H9 (cell line): ENCODE results near the gene ADGRL3. TPM values are rescaled to one million over a fixed set of nuclear protein-coding genes. Genes with fewer than 3 reads are reported as not detected.

Experiments
- DNase-seq: peaks from one replicate; pipeline ENCODE4 v3.0.0-alpha.2; 2017
- H2AFZ ChIP-seq: one replicate; pipeline ENCODE4 v1.6.1; 2013; ENCODE audit warnings: mild to moderate bottlenecking, low read length, control low read depth, moderate library complexity
- H2AK5ac ChIP-seq: 2 replicates; pipeline ENCODE4 v1.6.1; 2013; ENCODE audit warnings: low read length, control low read depth, mixed read lengths; ENCODE audit not compliant: insufficient read length
- H2BK120ac ChIP-seq: one replicate; pipeline ENCODE4 v1.6.1; 2013; ENCODE audit warnings: low read depth, mild to moderate bottlenecking, low read length, control low read depth, inconsistent platforms; ENCODE audit not compliant: poor library complexity, severe bottlenecking
- H2BK12ac ChIP-seq: 2 replicates; pipeline ENCODE4 v1.6.1; 2013; ENCODE audit warnings: low read length, control low read depth, mixed read lengths, low read depth; ENCODE audit not compliant: insufficient read length
- H2BK15ac ChIP-seq: 2 replicates; pipeline ENCODE4 v1.6.1; 2013; ENCODE audit warnings: low read depth, low read length, control low read depth
- H2BK20ac ChIP-seq: one replicate; pipeline ENCODE4 v1.6.1; 2013; ENCODE audit warnings: low read depth, mild to moderate bottlenecking, low read length, control low read depth, inconsistent platforms; ENCODE audit not compliant: poor library complexity, severe bottlenecking
- H2BK5ac ChIP-seq: 2 replicates; pipeline ENCODE4 v1.6.1; 2013; ENCODE audit warnings: low read length, control low read depth, mixed read lengths; ENCODE audit not compliant: insufficient read length
- H3K14ac ChIP-seq: 2 replicates; pipeline ENCODE4 v1.6.1; 2013; ENCODE audit warnings: low read length, control low read depth; ENCODE audit not compliant: insufficient read depth
- H3K18ac ChIP-seq: 2 replicates; pipeline ENCODE4 v1.6.1; 2013; ENCODE audit warnings: low read depth, mild to moderate bottlenecking, mixed read lengths, low read length, control low read depth; ENCODE audit not compliant: insufficient read length
- H3K23ac ChIP-seq: 2 replicates; pipeline ENCODE4 v1.6.1; 2013; ENCODE audit warnings: low read length, control low read depth, mixed read lengths, low read depth; ENCODE audit not compliant: insufficient read length
- H3K23me2 ChIP-seq: 2 replicates; pipeline ENCODE4 v1.6.1; 2013; ENCODE audit warnings: low read depth, mild to moderate bottlenecking, mixed read lengths, low read length, control low read depth; ENCODE audit not compliant: insufficient read length, poor library complexity, severe bottlenecking
- H3K27ac ChIP-seq: 2 replicates; pipeline ENCODE4 v1.5.1; 2013; ENCODE audit warnings: low read length, control low read depth, mixed read lengths, low read depth; ENCODE audit not compliant: insufficient read length
- H3K27me3 ChIP-seq: 2 replicates; pipeline ENCODE4 v1.6.1; 2013; ENCODE audit warnings: low read length, control low read depth, inconsistent platforms; ENCODE audit not compliant: insufficient read depth
- H3K4ac ChIP-seq: 2 replicates; pipeline ENCODE4 v1.6.1; 2013; ENCODE audit warnings: low read depth, mild to moderate bottlenecking, control low read depth, inconsistent platforms, low read length, moderate library complexity
- H3K4me1 ChIP-seq: 2 replicates; pipeline ENCODE4 v1.6.1; 2013; ENCODE audit warnings: low read length, control low read depth, inconsistent platforms; ENCODE audit not compliant: insufficient read depth
- H3K4me2 ChIP-seq: 2 replicates; pipeline ENCODE4 v1.6.1; 2013; ENCODE audit warnings: low read length, control low read depth, mixed read lengths; ENCODE audit not compliant: insufficient read length, insufficient read depth
- H3K56ac ChIP-seq: 2 replicates; pipeline ENCODE4 v1.6.1; 2013; ENCODE audit warnings: low read depth, mild to moderate bottlenecking, mixed read lengths, low read length, control low read depth; ENCODE audit not compliant: insufficient read length
- H3K79me1 ChIP-seq: 2 replicates; pipeline ENCODE4 v1.6.1; 2013; ENCODE audit warnings: low read depth, mild to moderate bottlenecking, moderate library complexity, low read length, control low read depth, inconsistent platforms; ENCODE audit not compliant: insufficient read depth, poor library complexity, severe bottlenecking
- H3K79me2 ChIP-seq: 2 replicates; pipeline ENCODE4 v1.6.1; 2013; ENCODE audit warnings: low read length, control low read depth, inconsistent platforms; ENCODE audit not compliant: insufficient read depth
- H3K9ac ChIP-seq: 2 replicates; pipeline ENCODE4 v1.6.1; 2013; ENCODE audit warnings: low read length, control low read depth, mixed read lengths; ENCODE audit not compliant: insufficient read length; ENCODE audit errors: extremely low read depth
- H3K9me3 ChIP-seq: one replicate; pipeline ENCODE4 v1.6.1; 2013; ENCODE audit warnings: low read depth, low read length, inconsistent platforms; ENCODE audit not compliant: control insufficient read depth
- H3T11ph ChIP-seq: one replicate; pipeline ENCODE4 v1.6.1; 2013; ENCODE audit warnings: mild to moderate bottlenecking, low read length, control low read depth, inconsistent platforms
- H4K20me1 ChIP-seq: one replicate; pipeline ENCODE4 v1.6.1; 2013; ENCODE audit not compliant: control insufficient read depth, insufficient read length, insufficient read depth
- H4K5ac ChIP-seq: 2 replicates; pipeline ENCODE4 v1.6.1; 2013; ENCODE audit warnings: low read depth, mild to moderate bottlenecking, mixed read lengths, low read length, control low read depth; ENCODE audit not compliant: insufficient read length
- H4K8ac ChIP-seq: replicated peaks from 2 replicates; pipeline ENCODE4 v1.6.1; 2013; ENCODE audit warnings: low read length, control low read depth, mixed read lengths, low read depth; ENCODE audit not compliant: insufficient read length
- H4K91ac ChIP-seq: 2 replicates; pipeline ENCODE4 v1.6.1; 2013; ENCODE audit warnings: low read depth, mild to moderate bottlenecking, moderate library complexity, mixed read lengths, low read length, control low read depth; ENCODE audit not compliant: insufficient read length
- H3K27ac Mint-ChIP-seq, 3 experiments: 2 replicates in 2 of 3; 3 replicates in 1 of 3; pipeline ENCODE4 v1.8.0; 2020 to 2021; ENCODE audit warnings: mixed read lengths in 3 of 3, mild to moderate bottlenecking in 1 of 3, moderate library complexity in 1 of 3
- H3K27me3 Mint-ChIP-seq: 2 replicates; pipeline ENCODE4 v1.8.0; 2021; ENCODE audit warnings: low read depth, mild to moderate bottlenecking, moderate library complexity, mixed read lengths
- H3K36me3 Mint-ChIP-seq, 3 experiments: 2 replicates in 2 of 3; 3 replicates in 1 of 3; pipeline ENCODE4 v1.8.0; 2020 to 2021; ENCODE audit warnings: low read depth in 3 of 3, mixed read lengths in 3 of 3; ENCODE audit not compliant: insufficient read depth in 1 of 3
- H3K4me1 Mint-ChIP-seq, 2 experiments: 2 replicates each; pipeline ENCODE4 v1.8.0; 2020; ENCODE audit warnings: mixed read lengths in 2 of 2
- H3K4me3 Mint-ChIP-seq, 2 experiments: 2 replicates in 1 of 2; 3 replicates in 1 of 2; pipeline ENCODE4 v1.8.0; 2020 to 2021; ENCODE audit warnings: mild to moderate bottlenecking in 2 of 2, mixed read lengths in 2 of 2, moderate library complexity in 1 of 2
- H3K9me3 Mint-ChIP-seq, 2 experiments: 2 replicates in 1 of 2; 3 replicates in 1 of 2; pipeline ENCODE4 v1.8.0; 2020; ENCODE audit warnings: mild to moderate bottlenecking in 2 of 2, mixed read lengths in 2 of 2, moderate library complexity in 1 of 2
- CTCF ChIP-seq: fragments of 200-600 bp; sonication (generic); conservative IDR thresholded peaks from 3 replicates; pipeline ENCODE4 v1.8.0; 2021; ENCODE audit warnings: antibody characterized with exemption, mild to moderate bottlenecking
- WGBS: extraction: QIAGEN DNeasy Blood & Tissue Kit; methylation state at CpG from one replicate; pipeline ENCODE4 v1.1.7; 2013; ENCODE audit warnings: missing lambda C conversion rate, low lambda C conversion rate, mixed read lengths; ENCODE audit not compliant: insufficient read length; ENCODE audit errors: extremely low coverage; 5-methylcytosine and 5-hydroxymethylcytosine counted together
- total RNA-seq: library from RNA; stranded (reverse); gene quantifications from 2 replicates; pipeline ENCODE4 v1.2.1, GENCODE V29; 2021

The ADGRL3 gene
- total RNA-seq, 1 experiment from 2014 or later = 5.9 TPM

- no peak overlapping the region for H3K27ac ChIP-seq
- H3K79me2 ChIP-seq = no peaks in the 10 kb centered on the region
- no peak overlapping the region for H3K27ac Mint-ChIP-seq
- no peak overlapping the region for H4K5ac ChIP-seq
- no peak overlapping the region for H2BK20ac ChIP-seq
- TF ChIP-seq CTCF = no peak
- H3K23me2 ChIP-seq = no peaks in the 10 kb centered on the region
- H3K4ac ChIP-seq = no peak overlapping the region
- H3K4me3 Mint-ChIP-seq = no peak overlapping the region
- H3K4me1 ChIP-seq = peaks cover 3% of the 10 kb centered on the region; the same call in 1 of the 2 replicates
- H3K4me1 Mint-ChIP-seq = peaks cover 13 to 21% of the 10 kb centered on the region in 2 experiments
- H2AK5ac ChIP-seq = no peak overlapping the region
- H2BK5ac ChIP-seq = no peak overlapping the region
- no peaks in the 10 kb centered on the region for H3K27me3 ChIP-seq
- WGBS = no CpG with 5 or more reads among the region's 2 CpGs
- H3K14ac ChIP-seq = no peak overlapping the region
- no peak overlapping the region for H3K4me2 ChIP-seq
- H4K91ac ChIP-seq = no peak overlapping the region
- H3K27me3 Mint-ChIP-seq = no peaks in the 10 kb centered on the region
- no peak overlapping the region for H2BK12ac ChIP-seq
- no peaks in the 10 kb centered on the region for H3K9me3 ChIP-seq
- no peak overlapping the region for H4K8ac ChIP-seq
- H4K20me1 ChIP-seq = no peaks in the 10 kb centered on the region
- no peak for DNase-seq
- no peak overlapping the region for H2BK120ac ChIP-seq
- H3K79me1 ChIP-seq = no peaks in the 10 kb centered on the region
- no peak overlapping the region for H2BK15ac ChIP-seq
- H3K9ac ChIP-seq = no peak overlapping the region
- H2AFZ ChIP-seq = no peak overlapping the region
- no peak overlapping the region for H3T11ph ChIP-seq
- no peaks in the 10 kb centered on the region for H3K36me3 Mint-ChIP-seq
- H3K23ac ChIP-seq = no peak overlapping the region
- H3K56ac ChIP-seq = no peak overlapping the region
- no peaks in the 10 kb centered on the region for H3K9me3 Mint-ChIP-seq
- H3K18ac ChIP-seq = no peak overlapping the region
These were observed 599.7 kb downstream of the ADGRL3 start for GRCh38 chr4:61799794-61800193.
